NCI-H446 (cell line): ENCODE data around the gene HOXD3.
A peak's percentile ranks its signal among the peaks of the same experiment; 100 is the strongest.

Source experiments
- DNase-seq, 2 experiments: peaks; one replicate each; lab custom pipeline; 2025; lab: John Stamatoyannopoulos, UW

HOXD3 gene

DNA sequence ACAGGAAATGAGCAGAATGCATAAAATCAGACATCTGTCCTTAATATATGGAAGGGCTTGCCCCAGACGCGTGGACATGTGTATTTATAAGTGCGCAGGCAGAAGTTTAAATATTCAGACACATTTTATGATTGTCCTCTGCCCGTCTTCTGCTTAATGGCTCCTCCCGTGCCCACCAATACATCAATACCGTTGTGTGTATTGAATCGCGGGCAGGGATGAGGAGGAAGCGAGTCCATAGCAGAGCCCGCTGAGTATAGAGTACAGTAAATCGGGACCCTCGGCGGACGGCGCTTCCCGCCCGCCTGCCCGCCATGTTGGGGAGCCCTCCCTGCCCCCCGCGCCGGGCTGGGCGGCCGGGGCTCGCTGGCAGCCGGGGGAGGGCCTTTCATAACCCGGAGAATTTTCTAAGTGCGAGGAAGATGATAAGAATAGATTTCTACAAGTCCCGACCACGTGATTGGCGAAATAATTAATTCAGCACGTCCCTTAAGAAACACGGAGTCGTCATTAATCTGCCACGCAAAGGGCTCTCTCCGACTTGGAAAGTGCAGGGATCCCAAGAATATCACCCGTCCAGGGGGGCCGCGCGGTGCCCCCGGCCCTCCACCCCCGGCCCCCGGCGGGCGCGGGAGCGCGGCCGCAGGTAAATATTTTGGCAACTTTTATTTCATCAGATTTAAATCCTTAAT lies at the start of gene HOXD3:
Gene HOXD3 (plus strand): TSS at position 501 of the 692 bp plus-strand sequence. CDS start 11,808 bp downstream, outside the sequence.
- peak in 1 of 2 experiments; percentile 25 for DNase-seq

GRCh38 chr2:176107731-176108181 lies 49.4 kb upstream of the HOXD3 start:
- DNase-seq = no peak

- no peak for DNase-seq
Observed at GRCh38 chr2:176109192-176109901, 47.8 kb upstream of the HOXD3 start.

GRCh38 chr2:176109946-176110345 lies 47.2 kb upstream of the HOXD3 start:
- no peak for DNase-seq

DNA sequence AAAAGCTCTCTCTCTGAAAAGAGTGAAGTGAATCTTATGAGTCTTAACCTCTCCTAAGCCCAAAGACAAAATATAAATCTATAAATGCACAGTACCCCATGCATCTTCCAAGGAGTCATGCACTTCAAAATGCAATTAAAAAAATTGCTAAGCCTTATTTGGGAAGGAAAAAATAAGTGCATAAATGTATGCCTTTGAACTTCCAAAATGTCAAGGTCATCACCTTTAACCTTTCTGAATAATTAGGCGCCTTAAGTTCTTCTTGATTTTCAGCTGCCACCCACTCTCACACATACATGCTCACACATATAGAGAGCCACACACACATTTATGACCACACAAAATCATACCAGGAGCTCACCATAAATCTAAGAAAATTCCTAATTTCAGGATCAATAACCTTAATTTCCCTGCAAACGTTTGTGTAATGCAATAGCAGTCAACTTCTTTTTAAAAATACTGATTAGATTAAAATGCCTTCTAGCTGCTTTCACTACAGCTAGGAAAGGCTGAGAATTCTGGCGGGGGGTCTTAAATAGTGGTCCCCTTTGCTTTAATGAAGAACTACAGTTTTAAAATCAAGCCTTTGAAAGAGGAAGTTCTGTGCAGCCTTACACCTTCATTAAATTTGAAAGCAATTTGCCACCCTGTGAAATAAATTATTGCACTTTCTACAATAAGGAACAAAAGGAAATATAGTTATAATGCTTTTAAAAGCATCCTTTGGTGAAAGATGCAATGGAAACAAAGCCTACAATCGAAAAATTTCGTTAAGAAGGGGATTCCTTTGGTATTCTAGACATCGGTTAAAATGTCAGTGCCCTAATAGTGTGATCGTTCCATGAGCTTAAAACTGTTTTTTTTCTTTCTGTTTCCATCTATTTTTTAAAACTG lies 46.4 kb upstream of the HOXD3 start:
- no peak for DNase-seq

- DNase-seq = peak in 1 of 2 experiments; percentile 62
Observed at GRCh38 chr2:176111309-176111663, 45.8 kb upstream of the HOXD3 start.

GRCh38 chr2:176111846-176112374 lies 45.2 kb upstream of the HOXD3 start:
- DNase-seq = no peak

- DNase-seq = no peak
Observed at GRCh38 chr2:176112375-176113302, 44.5 kb upstream of the HOXD3 start.

- DNase-seq = no peak
Observed at GRCh38 chr2:176114120-176114929, 42.8 kb upstream of the HOXD3 start.

DNA sequence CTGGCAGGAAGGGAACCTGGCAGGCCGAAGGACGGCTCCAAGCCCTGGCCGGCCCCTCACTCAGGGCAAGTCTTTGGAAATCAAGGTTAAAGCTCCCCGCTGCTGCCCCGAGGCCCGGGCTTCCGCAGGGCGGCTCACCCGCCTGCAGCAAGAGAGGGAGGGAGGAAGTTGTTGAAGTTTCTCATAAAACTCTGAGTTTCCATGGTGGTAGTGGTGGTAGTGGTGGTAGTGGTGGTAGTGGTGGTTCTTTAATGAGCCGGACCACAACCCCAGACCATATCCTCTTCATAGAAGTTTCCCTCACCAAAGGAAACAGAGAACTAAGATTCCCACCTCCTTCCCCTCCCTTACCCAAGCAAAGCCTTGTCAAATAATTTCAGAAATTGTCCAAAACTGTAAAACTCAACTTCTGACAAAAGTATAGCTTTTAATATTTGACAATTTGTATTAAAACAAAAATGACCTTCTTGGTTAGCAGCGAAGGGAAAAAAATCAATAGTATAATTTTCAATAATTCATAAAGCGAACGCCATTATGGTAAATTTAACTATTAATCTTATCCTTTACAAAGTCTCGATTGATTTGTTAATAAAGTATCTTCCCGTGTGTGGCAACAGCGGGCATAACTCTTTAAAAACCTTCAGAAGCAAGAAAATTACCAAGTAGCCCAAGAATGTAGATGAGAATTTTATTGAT lies 42.0 kb upstream of the HOXD3 start:
- no peak for DNase-seq

GRCh38 chr2:176115883-176116813 lies 41.0 kb upstream of the HOXD3 start, which contains the start of gene HOXD10:
Gene HOXD10, plus strand, starts transcription at chr2:176116778. Its CDS starts 56 bp downstream, at chr2:176116834.
- DNase-seq = no peak

DNA sequence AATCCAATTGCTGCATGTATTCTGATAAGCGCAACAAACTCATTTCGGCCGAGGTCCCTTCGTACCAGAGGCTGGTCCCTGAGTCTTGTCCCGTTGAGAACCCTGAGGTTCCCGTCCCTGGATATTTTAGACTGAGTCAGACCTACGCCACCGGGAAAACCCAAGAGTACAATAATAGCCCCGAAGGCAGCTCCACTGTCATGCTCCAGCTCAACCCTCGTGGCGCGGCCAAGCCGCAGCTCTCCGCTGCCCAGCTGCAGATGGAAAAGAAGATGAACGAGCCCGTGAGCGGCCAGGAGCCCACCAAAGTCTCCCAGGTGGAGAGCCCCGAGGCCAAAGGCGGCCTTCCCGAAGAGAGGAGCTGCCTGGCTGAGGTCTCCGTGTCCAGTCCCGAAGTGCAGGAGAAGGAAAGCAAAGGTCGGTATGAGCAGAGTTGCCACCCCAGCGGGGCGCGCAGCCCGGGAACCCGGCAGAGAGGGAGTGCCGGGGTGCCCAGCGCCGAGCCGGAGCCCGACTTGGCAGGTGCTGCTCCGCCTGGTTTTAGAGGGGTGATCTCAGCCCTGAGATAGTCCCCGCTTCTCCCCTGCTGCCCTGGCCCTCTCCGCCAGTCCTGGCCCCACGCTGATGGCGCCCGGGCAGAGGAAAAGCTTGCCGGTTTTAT lies 39.8 kb upstream of the HOXD3 start:
- no peak for DNase-seq

GRCh38 chr2:176117823-176118371 lies 39.2 kb upstream of the HOXD3 start:
- no peak for DNase-seq

DNA sequence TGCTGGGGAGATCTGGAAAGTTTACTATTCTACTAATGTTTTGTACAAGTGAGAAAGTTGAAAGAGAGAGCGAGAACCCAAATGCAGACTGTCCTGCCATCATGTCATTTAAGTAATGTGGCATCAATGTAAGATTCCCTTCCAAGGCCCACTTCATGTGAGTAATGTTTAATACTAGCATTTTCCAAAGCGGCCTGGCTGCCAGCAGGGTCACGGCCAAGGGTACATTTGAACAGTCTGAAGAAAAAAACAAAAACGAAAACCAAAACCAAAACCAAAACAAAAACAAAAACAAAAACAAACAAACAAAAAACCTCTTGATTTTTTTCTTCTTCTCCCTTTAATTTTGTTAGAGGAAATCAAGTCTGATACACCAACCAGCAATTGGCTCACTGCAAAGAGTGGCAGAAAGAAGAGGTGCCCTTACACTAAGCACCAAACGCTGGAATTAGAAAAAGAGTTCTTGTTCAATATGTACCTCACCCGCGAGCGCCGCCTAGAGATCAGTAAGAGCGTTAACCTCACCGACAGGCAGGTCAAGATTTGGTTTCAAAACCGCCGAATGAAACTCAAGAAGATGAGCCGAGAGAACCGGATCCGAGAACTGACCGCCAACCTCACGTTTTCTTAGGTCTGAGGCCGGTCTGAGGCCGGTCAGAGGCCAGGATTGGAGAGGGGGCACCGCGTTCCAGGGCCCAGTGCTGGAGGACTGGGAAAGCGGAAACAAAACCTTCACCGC lies 38.3 kb upstream of the HOXD3 start:
- DNase-seq = peak in 1 of 2 experiments; percentile 15

DNA sequence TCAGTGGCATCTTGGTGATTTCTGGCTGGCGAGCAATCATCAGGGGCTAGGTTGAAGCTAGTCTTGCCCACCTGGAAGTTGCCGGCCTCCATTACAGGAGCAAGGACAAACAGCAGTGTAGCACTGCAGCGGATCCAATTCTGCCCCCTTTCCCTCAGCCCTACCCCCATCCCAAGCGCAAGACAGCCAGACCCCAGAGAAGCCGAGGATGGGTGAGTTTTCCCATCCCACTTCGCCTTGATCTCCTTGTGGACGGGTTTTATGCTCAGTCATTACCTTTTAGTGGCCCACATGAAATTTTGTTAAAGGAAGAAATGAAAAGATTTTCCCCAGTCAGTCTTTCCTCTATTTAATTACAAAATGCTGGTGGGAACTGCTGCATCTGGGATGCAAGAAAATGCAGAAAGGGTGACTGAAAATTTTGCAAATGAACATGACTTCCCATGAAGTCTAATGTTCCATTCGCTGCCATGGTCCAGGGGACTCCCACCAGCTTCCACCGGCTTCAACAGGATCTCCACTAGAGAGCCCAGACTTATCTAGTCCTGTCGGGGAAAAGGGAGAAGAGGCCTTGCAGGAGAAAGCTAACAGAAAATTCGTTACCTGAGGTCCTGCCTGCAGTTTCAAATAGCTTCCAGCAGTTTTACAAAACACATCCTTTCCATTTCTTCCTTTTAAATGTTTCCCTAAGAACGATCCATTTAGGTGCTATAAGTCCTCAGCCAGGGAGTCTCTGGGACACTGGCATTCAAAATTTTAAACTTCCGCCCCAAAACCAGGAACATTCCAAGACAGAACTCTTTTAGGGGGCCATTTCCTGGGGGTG lies 36.5 kb upstream of the HOXD3 start:
- DNase-seq = no peak
